Left renal cortex interstitium (tissue), 4 donors: ENCODE results near the gene ITGA8. TPM values are rescaled to one million over a fixed set of nuclear protein-coding genes. Genes with fewer than 3 reads are reported as not detected.
"Not testable (repeated sequence)": the region's sequence is repeated elsewhere in the genome, so short reads cannot be mapped to it uniquely, and the experiment has no call there.

Source experiments
- DNase-seq, 4 donors: peaks; one replicate each; pipeline ENCODE4 v3.0.0-alpha.2; 2013; ENCODE audit warnings: low read depth in 4 of 4, low spot score in 2 of 4, missing footprints in 1 of 4
- polyA plus RNA-seq, 4 donors: library from polyadenylated mRNA; unstranded; fragments of 120-200 nt; gene quantifications; one replicate each; pipeline ENCODE4 v1.2.1, GENCODE V29; 2013; ENCODE audit not compliant: insufficient read length in 4 of 4

The ITGA8 gene
- 10 to 100 TPM; 43.6 to 48.5 (median 47.8) TPM for polyA plus RNA-seq

- DNase-seq: peak in 3 of 4 donors; percentile 65 to 74 (median 72)
Measured at GRCh38 chr10:15719899-15720634, at the start of gene ITGA8. ITGA8 (minus strand) TSS chr10:15719922; CDS start chr10:15719771, 151 bp downstream.

- no peak for DNase-seq
Measured at GRCh38 chr10:15764892-15765454, 45.3 kb upstream of the ITGA8 start.

GRCh38 chr10:15763006-15763405, 43.3 kb upstream of the ITGA8 start:
- no peak for DNase-seq

- DNase-seq: not testable (repeated sequence)
Measured at GRCh38 chr10:15762239-15762638, 42.5 kb upstream of the ITGA8 start.

GRCh38 chr10:15761224-15761623, 41.5 kb upstream of the ITGA8 start:
- DNase-seq: not testable (repeated sequence)

- DNase-seq: no peak
Measured at GRCh38 chr10:15760681-15761080, 41.0 kb upstream of the ITGA8 start.

GRCh38 chr10:15759265-15759664, 39.5 kb upstream of the ITGA8 start:
- DNase-seq: no peak

GRCh38 chr10:15758618-15759017, 38.9 kb upstream of the ITGA8 start:
- no peak for DNase-seq

GRCh38 chr10:15754937-15755336, 35.2 kb upstream of the ITGA8 start:
- DNase-seq: no peak

- DNase-seq: no peak
Measured at GRCh38 chr10:15751046-15751445, 31.3 kb upstream of the ITGA8 start.

GRCh38 chr10:15748126-15748525, 28.4 kb upstream of the ITGA8 start:
- no peak for DNase-seq

GRCh38 chr10:15747632-15748031, 27.9 kb upstream of the ITGA8 start:
- no peak for DNase-seq

- DNase-seq: peak in 2 of 4 donors; percentile 58 to 77
Measured at GRCh38 chr10:15745751-15746150, 26.0 kb upstream of the ITGA8 start.

- DNase-seq: no peak
Measured at GRCh38 chr10:15744217-15744865, 24.6 kb upstream of the ITGA8 start.

- DNase-seq: no peak
Measured at GRCh38 chr10:15743443-15743842, 23.7 kb upstream of the ITGA8 start.

GRCh38 chr10:15742836-15743235, 23.1 kb upstream of the ITGA8 start:
- no peak for DNase-seq

GRCh38 chr10:15742102-15742501, 22.4 kb upstream of the ITGA8 start:
- DNase-seq: no peak

- DNase-seq: no peak
Measured at GRCh38 chr10:15741581-15741980, 21.9 kb upstream of the ITGA8 start.

GRCh38 chr10:15740261-15740660, 20.5 kb upstream of the ITGA8 start:
- DNase-seq: no peak

GRCh38 chr10:15739254-15739970, 19.7 kb upstream of the ITGA8 start:
- DNase-seq: no peak

- DNase-seq: peak in 1 of 4 donors; percentile 72
Measured at GRCh38 chr10:15738270-15738925, 18.7 kb upstream of the ITGA8 start.
